ENCODE data around the gene CHRNA4.

- TF ChIP-seq CTCF (conservative IDR thresholded peaks at IDR 0.05; ENCODE audit: low read length) (no peak), EZH2phosphoT487 (IDR thresholded peaks at IDR 0.05; ENCODE audit: borderline replicate concordance) (no peak)
Measured at GRCh38 chr20:63404129-63405085, 43.3 kb upstream of the CHRNA4 start.

Data from Loucy (cell line).